Measurements from ENCODE around the gene ROGDI. TPM values are rescaled to one million over a fixed set of nuclear protein-coding genes. Genes with fewer than 3 reads are reported as not detected.

ROGDI gene
- total RNA-seq, 3 donors from 2014 or later (not counting 1 experiment from before 2014, with no cell fraction given) = 6.6 to 15.5 (median 7.5) TPM

DNA sequence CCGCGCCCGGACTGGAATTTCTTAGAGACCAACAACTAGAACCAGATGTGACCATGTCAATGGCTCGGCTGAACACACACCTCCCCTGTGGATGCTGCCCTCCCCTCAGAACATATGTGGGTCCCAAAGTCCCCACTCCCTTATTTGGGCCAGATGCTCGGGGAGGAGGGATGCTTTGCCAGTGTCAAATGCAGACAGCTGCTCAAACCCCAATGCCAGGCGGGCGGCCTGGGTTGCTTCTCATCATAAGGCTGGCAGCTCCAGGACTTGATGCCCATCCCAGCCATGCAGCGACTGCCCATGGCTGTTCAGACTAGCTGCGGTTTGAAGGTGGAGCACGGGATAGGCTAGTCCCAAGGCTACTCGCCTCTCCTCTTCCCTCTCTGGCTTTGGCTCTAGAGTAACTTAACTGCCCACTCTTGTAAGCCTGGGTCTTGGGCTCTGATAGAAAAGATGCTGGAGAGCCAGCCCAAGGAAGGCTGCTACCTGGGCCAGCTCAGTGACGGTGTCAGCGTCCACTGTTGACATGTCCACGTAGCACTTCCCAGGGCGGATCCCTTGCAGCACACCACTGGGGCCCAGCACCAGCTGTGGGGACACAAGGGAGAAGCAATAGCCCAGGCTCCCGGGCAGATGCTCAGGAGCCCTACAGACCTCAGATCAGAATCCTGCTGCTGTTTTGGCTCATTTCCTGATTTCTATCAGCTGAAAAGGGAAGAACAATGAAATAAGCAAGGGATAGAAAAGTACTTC is 11.0 kb upstream of the ROGDI start:
- H3K4me1 Mint-ChIP-seq = no peaks in the 10 kb centered on the region
- DNase-seq = no peak
- WGBS (ENCODE audit: insufficient coverage) = 95% methylated on average over 16 of the region's 16 CpGs
- H3K27ac Mint-ChIP-seq = no peak overlapping the region
- no peaks in the 10 kb centered on the region for H3K9me3 Mint-ChIP-seq
- no peaks in the 10 kb centered on the region for H3K4me1 ChIP-seq (ENCODE audit: control insufficient read depth, insufficient read depth, low read length)
- no peaks in the 10 kb centered on the region for H3K9me3 ChIP-seq (ENCODE audit: control insufficient read depth, insufficient read depth, low read length)
- H3K27me3 Mint-ChIP-seq (ENCODE audit: low read depth in 2 of 2) = no peaks in the 10 kb centered on the region
- intact Hi-C loops (cut with micrococcal nuclease) = no loop called here
- H3K4me3 Mint-ChIP-seq = no peak overlapping the region
- ATAC-seq = no peak
- H3K36me3 Mint-ChIP-seq = peaks cover 15% of the 10 kb centered on the region
- H3K4me3 ChIP-seq (ENCODE audit: low read length) = no peak overlapping the region
- no peak for TF ChIP-seq CTCF (IDR thresholded peaks at IDR 0.05)
- no peaks in the 10 kb centered on the region for H3K27me3 ChIP-seq (ENCODE audit: control insufficient read depth, insufficient read depth, low read length)
- peaks cover 52% of the 10 kb centered on the region for H3K36me3 ChIP-seq (ENCODE audit: control insufficient read depth, insufficient read depth, low read length)
- no peak overlapping the region for H3K27ac ChIP-seq (ENCODE audit: low read length)

GRCh38 chr16:4811773-4812172 is 9.3 kb upstream of the ROGDI start:
- Mint-ChIP-seq H3K4me1 (no peaks in the 10 kb centered on the region), H3K27ac (no peak overlapping the region), H3K36me3 (peaks cover 21% of the 10 kb centered on the region), H3K9me3 (no peaks in the 10 kb centered on the region), H3K27me3 (ENCODE audit: low read depth in 2 of 2) (no peaks in the 10 kb centered on the region), H3K4me3 (no peak overlapping the region)
- Histone ChIP-seq H3K27ac (ENCODE audit: low read length) (no peak overlapping the region), H3K9me3 (ENCODE audit: control insufficient read depth, insufficient read depth, low read length) (no peaks in the 10 kb centered on the region), H3K36me3 (ENCODE audit: control insufficient read depth, insufficient read depth, low read length) (peaks cover 53% of the 10 kb centered on the region), H3K4me1 (ENCODE audit: control insufficient read depth, insufficient read depth, low read length) (no peaks in the 10 kb centered on the region), H3K27me3 (ENCODE audit: control insufficient read depth, insufficient read depth, low read length) (no peaks in the 10 kb centered on the region), H3K4me3 (ENCODE audit: low read length) (no peak overlapping the region)
- WGBS (ENCODE audit: insufficient coverage) = 96% methylated on average over 9 of the region's 9 CpGs
- TF ChIP-seq CTCF (IDR thresholded peaks at IDR 0.05) = no peak
- DNase-seq = no peak
- intact Hi-C loops (cut with micrococcal nuclease) = no loop called here
- ATAC-seq = no peak

- no peak for ATAC-seq
- Mint-ChIP-seq H3K27ac (no peak overlapping the region), H3K9me3 (no peaks in the 10 kb centered on the region), H3K4me3 (no peak overlapping the region), H3K36me3 (peaks cover 19% of the 10 kb centered on the region), H3K4me1 (no peaks in the 10 kb centered on the region), H3K27me3 (ENCODE audit: low read depth in 2 of 2) (no peaks in the 10 kb centered on the region)
- TF ChIP-seq CTCF (IDR thresholded peaks at IDR 0.05) = no peak
- intact Hi-C loops (cut with micrococcal nuclease) = no loop called here
- no peaks in the 10 kb centered on the region for H3K9me3 ChIP-seq (ENCODE audit: control insufficient read depth, insufficient read depth, low read length)
- no peak overlapping the region for H3K4me3 ChIP-seq (ENCODE audit: low read length)
- no peaks in the 10 kb centered on the region for H3K4me1 ChIP-seq (ENCODE audit: control insufficient read depth, insufficient read depth, low read length)
- DNase-seq = no peak
- 95% methylated on average over 3 of the region's 3 CpGs for WGBS (ENCODE audit: insufficient coverage)
- H3K36me3 ChIP-seq (ENCODE audit: control insufficient read depth, insufficient read depth, low read length) = peaks cover 52% of the 10 kb centered on the region
- H3K27me3 ChIP-seq (ENCODE audit: control insufficient read depth, insufficient read depth, low read length) = no peaks in the 10 kb centered on the region
- no peak overlapping the region for H3K27ac ChIP-seq (ENCODE audit: low read length)
Measured at GRCh38 chr16:4811242-4811641, 8.8 kb upstream of the ROGDI start.

- no peak overlapping the region for H3K27ac Mint-ChIP-seq
- H3K27ac ChIP-seq (ENCODE audit: low read length) = no peak overlapping the region
- peaks cover 21% of the 10 kb centered on the region for H3K36me3 ChIP-seq (ENCODE audit: control insufficient read depth, insufficient read depth, low read length)
- no peaks in the 10 kb centered on the region for H3K9me3 Mint-ChIP-seq
- peaks cover 14% of the 10 kb centered on the region for H3K4me1 ChIP-seq (ENCODE audit: control insufficient read depth, insufficient read depth, low read length)
- ATAC-seq (no peak), DNase-seq (no peak)
- 93% methylated on average over 6 of the region's 6 CpGs for WGBS (ENCODE audit: insufficient coverage)
- H3K27me3 ChIP-seq (ENCODE audit: control insufficient read depth, insufficient read depth, low read length) = no peaks in the 10 kb centered on the region
- no peak overlapping the region for H3K4me3 ChIP-seq (ENCODE audit: low read length)
- TF ChIP-seq CTCF (IDR thresholded peaks at IDR 0.05) = no peak
- H3K27me3 Mint-ChIP-seq (ENCODE audit: low read depth in 2 of 2) = no peaks in the 10 kb centered on the region
- H3K36me3 Mint-ChIP-seq = peaks cover 6% of the 10 kb centered on the region
- intact Hi-C loops (cut with micrococcal nuclease) = no loop called here
- H3K9me3 ChIP-seq (ENCODE audit: control insufficient read depth, insufficient read depth, low read length) = no peaks in the 10 kb centered on the region
- H3K4me3 Mint-ChIP-seq = no peak overlapping the region
- H3K4me1 Mint-ChIP-seq = peaks cover 0 to 6% of the 10 kb centered on the region in 2 donors
Measured at GRCh38 chr16:4806280-4806679, 3.8 kb upstream of the ROGDI start.
